GM23248 (cell line): ENCODE data around the gene SETD7.

Experiments used
- EZH2 ChIP-seq: fragments of 200-600 bp; sonication (generic); IDR thresholded peaks from 2 replicates; pipeline ENCODE4 v1.6.1; 2018; ENCODE audit warnings: antibody characterized with exemption, mild to moderate bottlenecking; ENCODE audit not compliant: insufficient read depth, poor library complexity, severe bottlenecking
- EZH2phosphoT487 ChIP-seq: fragments of 200-600 bp; sonication (generic); IDR thresholded peaks from 2 replicates; pipeline ENCODE4 v1.6.1; 2018; ENCODE audit warnings: antibody characterized with exemption, moderate library complexity, mild to moderate bottlenecking, low read depth; ENCODE audit not compliant: insufficient read depth

DNA sequence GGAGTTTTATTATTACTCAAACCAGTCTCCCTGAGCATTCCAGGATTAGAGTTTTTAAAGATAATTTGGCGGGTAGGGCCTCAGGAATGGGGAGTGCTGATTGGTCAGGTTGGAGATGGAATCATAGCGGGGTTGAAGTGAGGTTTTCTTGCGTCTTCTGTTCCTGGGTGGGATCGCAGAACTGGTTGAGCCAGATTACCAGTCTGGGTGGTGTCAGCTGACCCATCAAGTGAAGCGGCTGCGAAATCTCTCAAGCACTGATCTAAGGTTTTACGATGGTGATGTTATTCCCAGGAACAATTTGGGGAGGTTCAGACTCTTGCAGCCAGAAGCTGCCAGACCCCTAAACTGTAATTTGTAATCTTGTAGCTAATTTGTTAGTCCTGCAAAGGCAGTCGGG lies 25.1 kb upstream of the SETD7 start:
- no peak for TF ChIP-seq EZH2
- no peak for TF ChIP-seq EZH2phosphoT487
